Measurements from ENCODE around the gene NT5C3A.

NT5C3A gene

GRCh38 chr7:33067921-33068320 lies 5.3 kb upstream of the NT5C3A start:
- Histone ChIP-seq H2AFZ (ENCODE audit: low read depth, low read length) (no peak overlapping the region), H3K4me1 (ENCODE audit: insufficient read depth, low read length) (peaks cover 5% of the 10 kb centered on the region), H3K36me3 (ENCODE audit: insufficient read depth, low read length) (no peaks in the 10 kb centered on the region), H3K9me3 (ENCODE audit: low read length) (peaks cover 4% of the 10 kb centered on the region), H3K4me3 (ENCODE audit: low read length) (no peak overlapping the region), H3K27me3 (ENCODE audit: insufficient read depth, low read length) (no peaks in the 10 kb centered on the region)

GRCh38 chr7:33066771-33067170 lies 4.2 kb upstream of the NT5C3A start:
- Histone ChIP-seq H3K9me3 (ENCODE audit: low read length) (peaks cover 4% of the 10 kb centered on the region), H3K4me3 (ENCODE audit: low read length) (no peak overlapping the region), H3K27me3 (ENCODE audit: insufficient read depth, low read length) (no peaks in the 10 kb centered on the region), H3K4me1 (ENCODE audit: insufficient read depth, low read length) (peaks cover 5% of the 10 kb centered on the region), H3K36me3 (ENCODE audit: insufficient read depth, low read length) (no peaks in the 10 kb centered on the region), H2AFZ (ENCODE audit: low read depth, low read length) (no peak overlapping the region)

- peaks cover 10% of the 10 kb centered on the region for H3K4me1 ChIP-seq (ENCODE audit: insufficient read depth, low read length)
- H3K27me3 ChIP-seq (ENCODE audit: insufficient read depth, low read length), result no peaks in the 10 kb centered on the region
- H2AFZ ChIP-seq (ENCODE audit: low read depth, low read length), result no peak overlapping the region
- H3K4me3 ChIP-seq (ENCODE audit: low read length), result no peak overlapping the region
- H3K36me3 ChIP-seq (ENCODE audit: insufficient read depth, low read length), result no peaks in the 10 kb centered on the region
- peaks cover 4% of the 10 kb centered on the region for H3K9me3 ChIP-seq (ENCODE audit: low read length)
These were observed 3.4 kb upstream of the NT5C3A start for GRCh38 chr7:33065981-33066380.

- Histone ChIP-seq H3K4me1 (ENCODE audit: insufficient read depth, low read length) (peaks cover 14% of the 10 kb centered on the region), H2AFZ (ENCODE audit: low read depth, low read length) (peak overlapping the region; percentile 73), H3K27me3 (ENCODE audit: insufficient read depth, low read length) (no peaks in the 10 kb centered on the region), H3K36me3 (ENCODE audit: insufficient read depth, low read length) (peaks cover 8% of the 10 kb centered on the region), H3K9me3 (ENCODE audit: low read length) (no peaks in the 10 kb centered on the region), H3K4me3 (ENCODE audit: low read length) (peak overlapping the region; percentile 91)
These were observed 337 bp upstream of the NT5C3A start for GRCh38 chr7:33062782-33063443.

GRCh38 chr7:33061282-33061937 lies 1.2 kb downstream of the NT5C3A start:
- Histone ChIP-seq H3K4me1 (ENCODE audit: insufficient read depth, low read length) (peaks cover 14% of the 10 kb centered on the region), H3K9me3 (ENCODE audit: low read length) (peaks cover 2% of the 10 kb centered on the region), H3K27me3 (ENCODE audit: insufficient read depth, low read length) (no peaks in the 10 kb centered on the region), H3K4me3 (ENCODE audit: low read length) (peak overlapping the region; percentile 91), H3K36me3 (ENCODE audit: insufficient read depth, low read length) (peaks cover 10% of the 10 kb centered on the region), H2AFZ (ENCODE audit: low read depth, low read length) (no peak overlapping the region)

- no peak overlapping the region for H3K4me3 ChIP-seq (ENCODE audit: low read length)
- no peaks in the 10 kb centered on the region for H3K27me3 ChIP-seq (ENCODE audit: insufficient read depth, low read length)
- peaks cover 2% of the 10 kb centered on the region for H3K9me3 ChIP-seq (ENCODE audit: low read length)
- H3K4me1 ChIP-seq (ENCODE audit: insufficient read depth, low read length), result peaks cover 14% of the 10 kb centered on the region
- peaks cover 10% of the 10 kb centered on the region for H3K36me3 ChIP-seq (ENCODE audit: insufficient read depth, low read length)
- H2AFZ ChIP-seq (ENCODE audit: low read depth, low read length), result no peak overlapping the region
These were observed 2.9 kb downstream of the NT5C3A start for GRCh38 chr7:33059635-33060034.

- Histone ChIP-seq H3K36me3 (ENCODE audit: insufficient read depth, low read length) (peaks cover 10% of the 10 kb centered on the region), H3K4me1 (ENCODE audit: insufficient read depth, low read length) (no peaks in the 10 kb centered on the region), H3K4me3 (ENCODE audit: low read length) (no peak overlapping the region), H3K27me3 (ENCODE audit: insufficient read depth, low read length) (no peaks in the 10 kb centered on the region), H2AFZ (ENCODE audit: low read depth, low read length) (no peak overlapping the region), H3K9me3 (ENCODE audit: low read length) (peaks cover 2% of the 10 kb centered on the region)
These were observed 7.4 kb downstream of the NT5C3A start for GRCh38 chr7:33055158-33055557.

- Histone ChIP-seq H2AFZ (ENCODE audit: low read depth, low read length) (no peak overlapping the region), H3K9me3 (ENCODE audit: low read length) (peaks cover 2% of the 10 kb centered on the region), H3K4me3 (ENCODE audit: low read length) (no peak overlapping the region), H3K36me3 (ENCODE audit: insufficient read depth, low read length) (peaks cover 3% of the 10 kb centered on the region), H3K4me1 (ENCODE audit: insufficient read depth, low read length) (no peaks in the 10 kb centered on the region), H3K27me3 (ENCODE audit: insufficient read depth, low read length) (no peaks in the 10 kb centered on the region)
These were observed 8.2 kb downstream of the NT5C3A start for GRCh38 chr7:33054261-33054964.

GRCh38 chr7:33053721-33054120 lies 8.9 kb downstream of the NT5C3A start:
- Histone ChIP-seq H2AFZ (ENCODE audit: low read depth, low read length) (no peak overlapping the region), H3K27me3 (ENCODE audit: insufficient read depth, low read length) (no peaks in the 10 kb centered on the region), H3K4me1 (ENCODE audit: insufficient read depth, low read length) (no peaks in the 10 kb centered on the region), H3K4me3 (ENCODE audit: low read length) (no peak overlapping the region), H3K36me3 (ENCODE audit: insufficient read depth, low read length) (peaks cover 2% of the 10 kb centered on the region), H3K9me3 (ENCODE audit: low read length) (peaks cover 2% of the 10 kb centered on the region)

- Histone ChIP-seq H2AFZ (ENCODE audit: low read depth, low read length) (no peak overlapping the region), H3K27me3 (ENCODE audit: insufficient read depth, low read length) (no peaks in the 10 kb centered on the region), H3K9me3 (ENCODE audit: low read length) (no peaks in the 10 kb centered on the region), H3K4me3 (ENCODE audit: low read length) (no peak overlapping the region), H3K36me3 (ENCODE audit: insufficient read depth, low read length) (no peaks in the 10 kb centered on the region), H3K4me1 (ENCODE audit: insufficient read depth, low read length) (no peaks in the 10 kb centered on the region)
These were observed 11.8 kb downstream of the NT5C3A start for GRCh38 chr7:33050535-33051318.

- peaks cover 5% of the 10 kb centered on the region for H3K4me1 ChIP-seq (ENCODE audit: insufficient read depth, low read length)
- no peak overlapping the region for H3K4me3 ChIP-seq (ENCODE audit: low read length)
These were observed 13.9 kb downstream of the NT5C3A start for GRCh38 chr7:33048704-33049103.

GRCh38 chr7:33048257-33048656 lies 14.3 kb downstream of the NT5C3A start:
- Histone ChIP-seq H2AFZ (ENCODE audit: low read depth, low read length) (no peak overlapping the region), H3K27me3 (ENCODE audit: insufficient read depth, low read length) (no peaks in the 10 kb centered on the region), H3K36me3 (ENCODE audit: insufficient read depth, low read length) (no peaks in the 10 kb centered on the region), H3K4me1 (ENCODE audit: insufficient read depth, low read length) (peaks cover 5% of the 10 kb centered on the region), H3K4me3 (ENCODE audit: low read length) (no peak overlapping the region), H3K9me3 (ENCODE audit: low read length) (no peaks in the 10 kb centered on the region)

More at GRCh38 chr7:33048704-33049103, 13.9 kb downstream of the NT5C3A start:
- Histone ChIP-seq H3K27me3 (ENCODE audit: insufficient read depth, low read length) (no peaks in the 10 kb centered on the region), H3K9me3 (ENCODE audit: low read length) (no peaks in the 10 kb centered on the region), H3K36me3 (ENCODE audit: insufficient read depth, low read length) (no peaks in the 10 kb centered on the region), H2AFZ (ENCODE audit: low read depth, low read length) (no peak overlapping the region)

GRCh38 chr7:33044986-33045385 lies 17.6 kb downstream of the NT5C3A start:
- Histone ChIP-seq H3K4me3 (ENCODE audit: low read length) (no peak overlapping the region), H3K36me3 (ENCODE audit: insufficient read depth, low read length) (no peaks in the 10 kb centered on the region), H3K27me3 (ENCODE audit: insufficient read depth, low read length) (no peaks in the 10 kb centered on the region), H2AFZ (ENCODE audit: low read depth, low read length) (no peak overlapping the region), H3K4me1 (ENCODE audit: insufficient read depth, low read length) (peaks cover 5% of the 10 kb centered on the region), H3K9me3 (ENCODE audit: low read length) (no peaks in the 10 kb centered on the region)

Measured in neuron (in vitro differentiated cells).